ACC112 (cell line): Measurements from ENCODE around the gene NMRK1.

ENCODE experiments used
- H2AFZ ChIP-seq: fragments of 200-600 bp; sonication (generic); one replicate; pipeline ENCODE4 v1.6.0; 2017; ENCODE audit warnings: antibody characterized with exemption, low read length; ENCODE audit not compliant: unreplicated experiment
- H3K27ac ChIP-seq: fragments of 200-600 bp; sonication (generic); 2 replicates; pipeline ENCODE4 v1.5.1; 2014; ENCODE audit warnings: low read depth, mild to moderate bottlenecking, antibody characterized with exemption, low read length, moderate library complexity
- H3K27me3 ChIP-seq: fragments of 200-600 bp; sonication (generic); 2 replicates; pipeline ENCODE4 v1.6.1; 2014; ENCODE audit warnings: mild to moderate bottlenecking, antibody characterized with exemption, low read length, moderate library complexity, mixed read lengths; ENCODE audit not compliant: insufficient read depth
- H3K36me3 ChIP-seq: fragments of 200-600 bp; sonication (generic); 2 replicates; pipeline ENCODE4 v1.6.1; 2016; ENCODE audit warnings: mild to moderate bottlenecking, antibody characterized with exemption, low read length, moderate library complexity, mixed read lengths; ENCODE audit not compliant: insufficient read depth
- H3K4me1 ChIP-seq: fragments of 200-600 bp; sonication (generic); one replicate; pipeline ENCODE4 v1.6.1; 2016; ENCODE audit warnings: low read length, mixed read lengths; ENCODE audit not compliant: insufficient read depth, unreplicated experiment, control insufficient read depth
- H3K4me3 ChIP-seq: fragments of 200-600 bp; sonication (generic); 2 replicates; pipeline ENCODE4 v1.5.1; 2014; ENCODE audit warnings: mild to moderate bottlenecking, low read depth, low read length
- H3K79me2 ChIP-seq: fragments of 200-600 bp; sonication (generic); one replicate; pipeline ENCODE4 v1.6.0; 2016; ENCODE audit warnings: low read length; ENCODE audit not compliant: control insufficient read depth, unreplicated experiment, insufficient read depth

The NMRK1 gene

GRCh38 chr9:75087824-75088645 lies at the start of gene NMRK1, which contains the start of gene OSTF1:
Gene NMRK1 (minus strand): TSS chr9:75088155. CDS start chr9:75083115, 5,040 bp downstream.
Gene OSTF1 (plus strand): TSS chr9:75088514. CDS start chr9:75088693, 179 bp downstream.
- Histone ChIP-seq H3K4me1 (peaks cover 12% of the 10 kb centered on the region), H3K36me3 (no peaks in the 10 kb centered on the region), H3K27ac (peak within 1 kb of the TSS; percentile 60), H3K27me3 (no peaks in the 10 kb centered on the region), H3K4me3 (peak within 1 kb of the TSS; percentile 86), H2AFZ (peak within 1 kb of the TSS; percentile 96), H3K79me2 (peaks cover 49% of the 10 kb centered on the region)

GRCh38 chr9:75134495-75134894 lies 46.5 kb upstream of the NMRK1 start:
- H3K36me3 ChIP-seq: peaks cover 7% of the 10 kb centered on the region; the same call in 1 of the 2 replicates
- H3K79me2 ChIP-seq: no peaks in the 10 kb centered on the region
- H2AFZ ChIP-seq: no peak overlapping the region
- H3K4me1 ChIP-seq: no peaks in the 10 kb centered on the region
- H3K4me3 ChIP-seq: no peak overlapping the region
- no peaks in the 10 kb centered on the region for H3K27me3 ChIP-seq
- no peak overlapping the region for H3K27ac ChIP-seq

- H2AFZ ChIP-seq: no peak overlapping the region
- H3K4me1 ChIP-seq: no peaks in the 10 kb centered on the region
- no peak overlapping the region for H3K4me3 ChIP-seq
- H3K27me3 ChIP-seq: no peaks in the 10 kb centered on the region
- H3K36me3 ChIP-seq: peaks cover 7% of the 10 kb centered on the region; the same call in 1 of the 2 replicates
- H3K79me2 ChIP-seq: no peaks in the 10 kb centered on the region
- no peak overlapping the region for H3K27ac ChIP-seq
These were observed 45.4 kb upstream of the NMRK1 start for GRCh38 chr9:75133396-75133795.

GRCh38 chr9:75132244-75132643 lies 44.3 kb upstream of the NMRK1 start:
- Histone ChIP-seq H3K27ac (no peak overlapping the region), H3K4me1 (no peaks in the 10 kb centered on the region), H3K4me3 (no peak overlapping the region), H2AFZ (no peak overlapping the region), H3K36me3 (peaks cover 7% of the 10 kb centered on the region; the same call in 1 of the 2 replicates), H3K79me2 (no peaks in the 10 kb centered on the region), H3K27me3 (no peaks in the 10 kb centered on the region)

- Histone ChIP-seq H3K27ac (no peak overlapping the region), H3K79me2 (no peaks in the 10 kb centered on the region), H3K4me3 (no peak overlapping the region), H3K4me1 (no peaks in the 10 kb centered on the region), H3K27me3 (no peaks in the 10 kb centered on the region), H3K36me3 (peaks cover 7% of the 10 kb centered on the region; the same call in 1 of the 2 replicates), H2AFZ (no peak overlapping the region)
These were observed 43.7 kb upstream of the NMRK1 start for GRCh38 chr9:75131700-75132099.

- H3K79me2 ChIP-seq: no peaks in the 10 kb centered on the region
- no peak overlapping the region for H3K27ac ChIP-seq
- H2AFZ ChIP-seq: no peak overlapping the region
- H3K36me3 ChIP-seq: peaks cover 7% of the 10 kb centered on the region; the same call in 1 of the 2 replicates
- H3K27me3 ChIP-seq: no peaks in the 10 kb centered on the region
- no peak overlapping the region for H3K4me3 ChIP-seq
- H3K4me1 ChIP-seq: no peaks in the 10 kb centered on the region
These were observed 42.8 kb upstream of the NMRK1 start for GRCh38 chr9:75130621-75131230.

- Histone ChIP-seq H3K27ac (no peak overlapping the region), H3K79me2 (no peaks in the 10 kb centered on the region), H2AFZ (no peak overlapping the region), H3K27me3 (no peaks in the 10 kb centered on the region), H3K4me3 (no peak overlapping the region), H3K36me3 (peaks cover 6% of the 10 kb centered on the region; the same call in 1 of the 2 replicates), H3K4me1 (no peaks in the 10 kb centered on the region)
These were observed 42.2 kb upstream of the NMRK1 start for GRCh38 chr9:75130172-75130571.

GRCh38 chr9:75128535-75128934 lies 40.6 kb upstream of the NMRK1 start:
- no peaks in the 10 kb centered on the region for H3K27me3 ChIP-seq
- H3K4me3 ChIP-seq: no peak overlapping the region
- H3K4me1 ChIP-seq: no peaks in the 10 kb centered on the region
- H2AFZ ChIP-seq: no peak overlapping the region
- H3K36me3 ChIP-seq: peaks cover 4% of the 10 kb centered on the region; the same call in 1 of the 2 replicates
- no peaks in the 10 kb centered on the region for H3K79me2 ChIP-seq
- no peak overlapping the region for H3K27ac ChIP-seq

GRCh38 chr9:75123696-75124095 lies 35.7 kb upstream of the NMRK1 start:
- Histone ChIP-seq H3K79me2 (peaks cover 3% of the 10 kb centered on the region), H3K36me3 (peaks cover 6% of the 10 kb centered on the region; the same call in 1 of the 2 replicates), H3K27me3 (no peaks in the 10 kb centered on the region), H2AFZ (no peak overlapping the region), H3K4me3 (no peak overlapping the region), H3K4me1 (no peaks in the 10 kb centered on the region), H3K27ac (no peak overlapping the region)

GRCh38 chr9:75121914-75122558 lies 34.1 kb upstream of the NMRK1 start:
- no peak overlapping the region for H2AFZ ChIP-seq
- H3K79me2 ChIP-seq: peaks cover 3% of the 10 kb centered on the region
- no peak overlapping the region for H3K4me3 ChIP-seq
- no peaks in the 10 kb centered on the region for H3K27me3 ChIP-seq
- H3K36me3 ChIP-seq: peaks cover 6% of the 10 kb centered on the region; the same call in 1 of the 2 replicates
- H3K4me1 ChIP-seq: no peaks in the 10 kb centered on the region
- no peak overlapping the region for H3K27ac ChIP-seq
